Measurements from ENCODE around the gene SLC38A10.

- TF ChIP-seq CTCF (IDR thresholded peaks at IDR 0.05 in 4 of 5, conservative IDR thresholded peaks at IDR 0.05 in 1 of 5) (no peak), POLR2A (IDR thresholded peaks at IDR 0.05) (peak in 1 of 2 donors; percentile 7)
Measured at GRCh38 chr17:81341516-81342268, 46.6 kb upstream of the SLC38A10 start.
